ENCODE data around the gene SUN5. TPM values are rescaled to one million over a fixed set of nuclear protein-coding genes. Genes with fewer than 3 reads are reported as not detected.

Gene SUN5
- total RNA-seq, 2 donors from 2014 or later: not detected

- no peaks in the 10 kb centered on the region for H3K27me3 Mint-ChIP-seq (ENCODE audit: insufficient read depth)
- Histone ChIP-seq H3K9ac (ENCODE audit: extremely low read depth, low read length, poor library complexity, severe bottlenecking) (no peak overlapping the region), H3K27ac (ENCODE audit: low read depth, low read length) (no peak overlapping the region), H3K36me3 (ENCODE audit: control insufficient read depth, insufficient read depth, low read length) (no peaks in the 10 kb centered on the region), H3K4me1 (ENCODE audit: control insufficient read depth, insufficient read depth, low read length) (peaks cover 5% of the 10 kb centered on the region), H3K4me3 (ENCODE audit: low read length) (no peak overlapping the region), H3K27me3 (ENCODE audit: control insufficient read depth, insufficient read depth, low read length, poor library complexity, severe bottlenecking) (no peaks in the 10 kb centered on the region), H3K9me3 (ENCODE audit: control insufficient read depth, low read length) (peaks cover 5% of the 10 kb centered on the region)
- no peaks in the 10 kb centered on the region for H3K36me3 Mint-ChIP-seq (ENCODE audit: low read depth)
- peak; percentile 71 for DNase-seq
- peak; percentile 98 for TF ChIP-seq CTCF (conservative IDR thresholded peaks at IDR 0.05)
- peaks cover 9% of the 10 kb centered on the region for H3K4me1 Mint-ChIP-seq
- 51 to 61% methylated on average over 4 of the region's 4 CpGs for WGBS, 2 experiments (ENCODE audit: insufficient coverage in 1 of 2, insufficient read length in 1 of 2)
- peaks cover 3% of the 10 kb centered on the region for H3K9me3 Mint-ChIP-seq
- no peak overlapping the region for H3K4me3 Mint-ChIP-seq
- no peak overlapping the region for H3K27ac Mint-ChIP-seq
Measured at GRCh38 chr20:33005132-33005566, 916 bp upstream of the SUN5 start.

GRCh38 chr20:33002087-33002808 lies 2.0 kb downstream of the SUN5 start:
- TF ChIP-seq CTCF (conservative IDR thresholded peaks at IDR 0.05): peak; percentile 52
- H3K27ac Mint-ChIP-seq: no peak overlapping the region
- no peak overlapping the region for H3K9ac ChIP-seq (ENCODE audit: extremely low read depth, low read length, poor library complexity, severe bottlenecking)
- H3K27me3 Mint-ChIP-seq (ENCODE audit: insufficient read depth): no peaks in the 10 kb centered on the region
- WGBS, 2 experiments (ENCODE audit: insufficient coverage in 1 of 2, insufficient read length in 1 of 2): 92 to 93% methylated on average over 6 to 7 of the region's 7 CpGs
- no peaks in the 10 kb centered on the region for H3K27me3 ChIP-seq (ENCODE audit: control insufficient read depth, insufficient read depth, low read length, poor library complexity, severe bottlenecking)
- H3K4me1 Mint-ChIP-seq: peaks cover 5% of the 10 kb centered on the region
- peaks cover 3% of the 10 kb centered on the region for H3K9me3 Mint-ChIP-seq
- H3K9me3 ChIP-seq (ENCODE audit: control insufficient read depth, low read length): peaks cover 5% of the 10 kb centered on the region
- H3K36me3 ChIP-seq (ENCODE audit: control insufficient read depth, insufficient read depth, low read length): no peaks in the 10 kb centered on the region
- H3K4me1 ChIP-seq (ENCODE audit: control insufficient read depth, insufficient read depth, low read length): peaks cover 3% of the 10 kb centered on the region
- H3K36me3 Mint-ChIP-seq (ENCODE audit: low read depth): no peaks in the 10 kb centered on the region
- H3K27ac ChIP-seq (ENCODE audit: low read depth, low read length): no peak overlapping the region
- DNase-seq: no peak
- H3K4me3 Mint-ChIP-seq: no peak overlapping the region
- H3K4me3 ChIP-seq (ENCODE audit: low read length): no peak overlapping the region

- Histone ChIP-seq H3K9me3 (ENCODE audit: control insufficient read depth, low read length) (peaks cover 5% of the 10 kb centered on the region), H3K4me1 (ENCODE audit: control insufficient read depth, insufficient read depth, low read length) (peaks cover 3% of the 10 kb centered on the region), H3K27me3 (ENCODE audit: control insufficient read depth, insufficient read depth, low read length, poor library complexity, severe bottlenecking) (no peaks in the 10 kb centered on the region), H3K27ac (ENCODE audit: low read depth, low read length) (no peak overlapping the region), H3K9ac (ENCODE audit: extremely low read depth, low read length, poor library complexity, severe bottlenecking) (no peak overlapping the region), H3K36me3 (ENCODE audit: control insufficient read depth, insufficient read depth, low read length) (no peaks in the 10 kb centered on the region), H3K4me3 (ENCODE audit: low read length) (no peak overlapping the region)
- 88 to 89% methylated on average over 4 to 9 of the region's 9 CpGs for WGBS, 2 experiments (ENCODE audit: insufficient coverage in 1 of 2, insufficient read length in 1 of 2)
- TF ChIP-seq CTCF (conservative IDR thresholded peaks at IDR 0.05): no peak
- Mint-ChIP-seq H3K27ac (no peak overlapping the region), H3K36me3 (ENCODE audit: low read depth) (no peaks in the 10 kb centered on the region), H3K4me1 (peaks cover 5% of the 10 kb centered on the region), H3K4me3 (no peak overlapping the region), H3K27me3 (ENCODE audit: insufficient read depth) (no peaks in the 10 kb centered on the region), H3K9me3 (peaks cover 3% of the 10 kb centered on the region)
- DNase-seq: peak; percentile 67
Measured at GRCh38 chr20:33000802-33001466, 3.3 kb downstream of the SUN5 start.
